Panc1 (cell line): ENCODE results near the gene GBP5.

Experiments used
- CTCF ChIP-seq: fragments of 450-650 bp; IDR thresholded peaks from 2 replicates; pipeline ENCODE4 v1.5.1; 2017; ENCODE audit warnings: mild to moderate bottlenecking
- POLR2AphosphoS5 ChIP-seq: IDR thresholded peaks from 2 replicates; pipeline ENCODE4 v1.6.1; 2012; ENCODE audit warnings: mild to moderate bottlenecking, low read depth, low read length, moderate library complexity
- REST ChIP-seq, 2 experiments: IDR thresholded peaks; 2 replicates each; pipeline ENCODE4 v1.6.1; 2011 to 2012; ENCODE audit warnings: low read depth in 2 of 2, control low read depth in 1 of 2, low read length in 1 of 2, mild to moderate bottlenecking in 1 of 2, moderate library complexity in 1 of 2; ENCODE audit not compliant: insufficient read depth in 1 of 2

- TF ChIP-seq REST (IDR thresholded peaks at IDR 0.05; ENCODE audit: insufficient read depth in 1 of 2, low read depth in 2 of 2, low read length in 1 of 2) (no peak), CTCF (no peak), POLR2AphosphoS5 (no peak)
Observed at GRCh38 chr1:89312572-89312971, 39.9 kb upstream of the GBP5 start.
